GM12801 (cell line): Measurements from ENCODE around the gene FAM20C.

Experiments
- CTCF ChIP-seq: IDR thresholded peaks from one replicate; pipeline ENCODE4 v1.5.1; 2011; ENCODE audit warnings: control low read depth; ENCODE audit not compliant: insufficient read length; ENCODE audit errors: extremely low read depth

Gene FAM20C

DNA sequence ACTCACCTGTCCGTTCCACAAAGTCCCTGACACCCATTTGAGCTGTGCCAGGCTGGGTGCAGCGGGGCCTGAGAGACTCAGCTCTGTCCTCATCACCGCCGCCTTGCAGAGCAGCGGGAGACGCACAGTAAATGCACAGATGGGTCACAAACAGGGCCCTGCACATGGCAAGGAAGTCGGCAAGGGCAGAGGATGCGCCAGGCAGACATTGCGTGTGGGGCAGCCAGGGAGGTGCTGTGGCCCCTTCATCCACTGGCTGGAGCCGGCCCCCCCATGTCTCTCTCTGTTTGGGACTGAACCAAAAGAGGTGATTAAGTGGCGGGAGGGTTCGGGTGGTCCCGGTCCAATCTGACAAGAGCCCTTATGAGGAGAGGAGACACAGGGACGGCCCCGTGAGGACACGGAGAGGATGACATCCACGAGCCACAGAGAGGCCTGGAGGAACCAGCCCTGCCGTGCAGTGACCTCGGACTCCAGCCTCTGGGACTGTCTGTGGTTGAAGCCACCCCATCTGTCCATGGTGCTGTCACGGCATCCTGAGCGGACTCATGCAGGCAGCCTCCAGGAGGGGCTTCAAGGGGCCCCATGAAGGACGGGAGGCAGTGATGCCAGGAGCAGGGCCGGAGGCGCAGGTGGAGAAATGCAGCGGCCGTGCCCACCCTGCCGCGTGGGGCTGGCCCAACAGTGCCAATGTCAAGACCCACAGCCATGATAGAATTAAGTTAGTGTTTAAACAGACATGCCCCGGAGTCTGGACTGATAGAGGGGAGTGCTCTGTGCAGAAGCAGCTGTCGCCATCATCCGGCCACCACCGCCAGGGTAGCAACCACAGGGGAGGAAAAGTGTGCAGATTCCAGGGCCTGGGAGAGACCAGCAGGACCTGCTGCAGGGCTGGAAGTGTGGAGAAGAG, 69.2 kb downstream of the FAM20C start:
- TF ChIP-seq CTCF, result no peak

GRCh38 chr7:262251-262572, 69.8 kb downstream of the FAM20C start:
- TF ChIP-seq CTCF, result no peak

DNA sequence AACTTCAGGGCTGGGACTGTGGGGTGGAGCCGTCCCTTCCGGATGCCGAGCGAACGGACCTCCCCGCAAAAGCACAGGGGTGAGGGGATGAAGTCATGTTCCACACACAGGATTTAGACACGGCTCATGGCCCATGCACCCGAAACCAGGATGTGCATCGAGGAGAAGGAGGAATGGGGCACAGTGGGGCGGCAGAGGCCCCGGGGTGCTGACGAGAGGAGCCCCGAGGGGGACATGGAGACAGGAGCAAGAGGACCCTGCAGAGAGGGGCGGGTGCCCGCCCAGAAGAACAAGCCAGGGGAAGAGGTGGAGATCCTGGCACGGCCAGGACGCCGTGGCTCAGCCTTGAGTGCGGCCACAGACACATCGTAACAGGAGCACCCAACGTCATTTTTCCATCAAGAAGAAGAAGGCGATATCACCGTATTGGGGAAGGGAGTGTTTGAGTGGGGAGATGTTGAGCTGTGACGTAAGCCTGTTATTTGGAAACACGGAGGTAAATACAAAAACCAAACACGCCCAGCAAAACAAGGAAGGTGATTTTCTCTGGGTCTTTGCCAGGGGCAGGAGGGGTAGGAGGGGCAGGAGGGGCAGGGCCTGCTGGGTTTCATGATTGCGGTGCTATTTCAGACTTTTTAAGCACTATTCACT, 72.3 kb downstream of the FAM20C start:
- no peak for TF ChIP-seq CTCF

GRCh38 chr7:265192-265997, 73.0 kb downstream of the FAM20C start:
- TF ChIP-seq CTCF, result no peak

GRCh38 chr7:265998-266850, 73.9 kb downstream of the FAM20C start:
- TF ChIP-seq CTCF, result no peak

DNA sequence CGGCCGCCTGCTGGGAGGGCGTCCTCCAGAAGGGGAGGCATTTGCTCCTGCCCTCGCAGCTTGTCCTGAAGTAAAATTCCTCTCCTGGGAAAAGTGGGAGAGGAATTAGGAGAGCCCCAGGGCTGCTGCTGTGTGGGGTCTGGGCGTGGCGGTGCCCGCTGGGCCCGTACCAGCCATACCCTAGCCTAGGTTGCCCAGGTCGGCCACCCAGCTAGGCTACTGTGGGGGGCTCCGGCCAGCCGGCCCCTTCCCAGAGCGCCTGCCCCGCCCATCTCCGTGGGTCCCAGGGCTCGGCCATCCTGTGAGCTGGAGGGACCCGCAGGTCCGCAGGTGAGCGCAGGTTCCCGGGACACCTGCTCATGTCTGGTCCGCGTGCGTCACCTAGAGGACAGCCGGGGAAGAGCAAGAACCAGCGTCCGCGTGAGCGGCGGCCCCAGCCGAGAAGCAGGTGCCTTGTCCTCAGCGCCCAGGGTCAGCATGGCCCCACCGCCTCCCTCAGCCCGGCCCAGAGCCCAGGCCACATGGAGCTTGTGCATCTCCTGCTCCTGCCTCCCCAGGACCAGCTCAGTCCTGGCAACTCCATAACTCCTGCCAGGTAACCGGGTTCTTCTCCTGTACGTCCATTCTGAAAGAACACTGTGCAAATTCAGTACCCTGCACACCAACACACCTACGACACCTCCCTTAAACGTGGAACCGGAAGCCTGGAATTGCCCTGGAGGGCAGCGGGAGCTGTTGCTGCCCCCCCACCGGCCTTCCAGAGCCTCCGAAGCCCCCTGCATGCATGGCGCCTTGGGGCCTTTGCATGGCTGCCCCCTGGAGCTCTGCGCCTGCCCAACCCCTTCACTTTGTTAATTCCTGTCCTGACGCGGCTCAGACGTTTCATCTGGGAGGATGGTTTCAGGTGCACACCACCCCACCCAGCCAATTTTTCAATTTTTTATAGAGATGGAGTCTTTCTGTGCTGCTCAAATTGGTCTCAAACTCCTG, 74.8 kb downstream of the FAM20C start:
- TF ChIP-seq CTCF, result no peak
